GM21737 (cell line): ENCODE results near the gene SYAP1.
"Not testable (repeated sequence)": the region's sequence is repeated elsewhere in the genome, so short reads cannot be mapped to it uniquely, and the experiment has no call there.

ENCODE experiments used
- ATAC-seq: cut with Tn5 transposase; IDR thresholded peaks from one replicate; pipeline ENCODE4 v1.9.1; 2021; ENCODE audit warnings: mild to moderate bottlenecking, moderate library complexity; ENCODE audit not compliant: unreplicated experiment

Gene SYAP1

GRCh38 chrX:16719334-16720084 is at the start of gene SYAP1:
Gene SYAP1, plus strand, starts transcription at chrX:16719612. Its CDS starts 113 bp downstream, at chrX:16719725.
- peak; percentile 97 for ATAC-seq

- ATAC-seq = no peak
These were observed 48.4 kb upstream of the SYAP1 start for GRCh38 chrX:16671005-16671404.

- ATAC-seq = no peak
These were observed 40.7 kb upstream of the SYAP1 start for GRCh38 chrX:16678689-16679088.

DNA sequence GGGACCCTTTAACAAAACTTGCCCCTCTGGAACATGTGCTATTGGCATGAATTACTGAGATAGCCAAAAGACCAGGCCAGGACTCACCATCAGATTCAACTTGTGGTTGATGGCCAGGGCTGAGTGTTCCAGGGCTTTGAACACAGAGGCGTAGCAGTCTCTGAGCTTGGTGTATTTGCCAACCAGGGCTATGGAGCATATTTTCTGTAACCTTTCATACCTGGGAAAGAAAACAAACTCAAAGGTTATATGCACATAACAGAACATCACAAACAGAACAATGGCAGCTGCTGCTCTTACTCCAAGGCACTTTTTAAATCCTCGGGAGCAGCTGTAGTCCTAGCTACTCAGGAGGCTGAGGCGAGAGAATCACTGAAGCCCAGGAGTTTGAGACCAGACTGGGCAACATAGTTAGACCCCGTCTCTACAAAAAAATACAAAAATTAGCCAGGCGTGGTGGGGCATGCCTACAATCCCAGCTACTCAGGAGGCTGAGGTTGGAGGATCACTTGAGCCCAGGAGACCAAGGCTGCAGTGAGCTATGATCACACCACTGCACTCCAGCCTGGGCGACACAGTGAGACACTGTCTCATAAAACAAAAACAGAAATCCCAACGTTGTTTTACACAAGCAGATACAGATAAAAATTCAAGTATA is 36.3 kb upstream of the SYAP1 start:
- ATAC-seq = no peak

- ATAC-seq = no peak
These were observed 31.9 kb upstream of the SYAP1 start for GRCh38 chrX:16687514-16687913.

DNA sequence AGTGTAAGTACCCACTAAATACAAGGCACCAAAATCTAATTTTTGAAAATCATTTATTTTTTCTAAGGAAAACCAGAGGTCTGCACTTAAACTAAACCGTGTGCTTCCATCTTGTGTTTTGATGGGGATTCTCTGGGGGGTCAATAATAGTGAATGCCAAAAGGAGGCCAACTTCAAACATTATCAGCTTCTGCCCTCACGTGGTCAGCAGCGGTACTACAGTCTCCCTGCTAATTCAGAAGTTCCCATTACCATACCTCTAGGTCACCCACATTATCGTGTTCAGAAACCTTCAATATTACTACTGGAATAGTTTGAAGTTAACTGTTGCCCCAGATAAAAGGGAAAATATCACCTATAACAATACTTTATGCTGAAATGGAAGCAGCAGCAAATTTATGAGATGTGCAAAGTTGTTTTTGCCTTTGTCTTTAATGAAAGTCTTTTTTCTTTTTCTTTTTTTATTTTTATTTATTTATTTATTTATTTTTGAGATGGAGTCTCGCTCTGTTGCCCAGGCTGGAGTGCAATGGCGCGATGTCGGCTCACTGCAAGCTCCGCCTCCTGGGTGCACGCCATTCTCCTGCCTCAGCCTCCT is 24.2 kb upstream of the SYAP1 start:
- ATAC-seq = no peak

- ATAC-seq = no peak
These were observed 22.5 kb upstream of the SYAP1 start for GRCh38 chrX:16696956-16697355.

DNA sequence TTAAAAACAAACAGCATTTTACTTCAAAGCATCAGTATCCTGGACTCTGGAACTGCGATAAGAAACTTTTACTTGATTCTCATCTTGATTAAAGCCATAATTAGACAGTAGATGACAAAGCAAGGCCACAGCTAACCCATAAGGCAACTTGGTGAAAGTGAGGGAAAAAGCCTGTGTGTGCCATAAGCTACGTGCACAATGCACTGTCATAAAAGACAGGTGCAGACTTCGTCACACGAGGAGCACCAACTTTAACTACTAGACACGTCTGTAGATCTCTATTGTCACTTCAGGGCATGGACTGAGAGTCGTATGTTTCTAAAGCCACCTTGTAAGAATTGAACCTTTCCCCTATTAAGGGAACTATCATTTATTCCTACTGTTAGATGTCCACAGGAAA is 20.0 kb upstream of the SYAP1 start:
- ATAC-seq = no peak

- ATAC-seq = no peak
These were observed 18.7 kb upstream of the SYAP1 start for GRCh38 chrX:16700734-16701133.

GRCh38 chrX:16702700-16703599 is 16.5 kb upstream of the SYAP1 start:
- ATAC-seq = no peak

GRCh38 chrX:16705370-16705769 is 14.0 kb upstream of the SYAP1 start:
- no peak for ATAC-seq

DNA sequence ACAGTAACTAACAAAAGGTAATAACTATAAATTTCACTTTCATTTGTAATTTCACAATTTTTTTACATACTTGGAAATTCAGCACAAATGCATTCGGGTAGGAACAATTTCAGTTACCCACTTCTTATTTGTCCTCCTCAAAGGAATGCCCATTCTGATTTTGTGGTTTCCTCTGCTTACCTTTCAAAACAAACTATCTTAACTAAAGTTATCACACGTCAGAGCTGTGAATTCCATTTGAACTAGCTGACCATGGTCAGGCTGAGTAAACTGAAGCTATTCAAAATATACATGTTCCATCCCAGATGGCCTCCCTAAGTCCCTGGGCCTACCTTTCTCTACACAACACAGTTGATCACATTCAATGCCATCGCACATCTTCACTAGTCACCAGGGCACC is 11.4 kb upstream of the SYAP1 start:
- ATAC-seq = no peak

GRCh38 chrX:16711219-16711811 is 8.1 kb upstream of the SYAP1 start:
- no peak for ATAC-seq

GRCh38 chrX:16711893-16712547 is 7.4 kb upstream of the SYAP1 start:
- ATAC-seq = peak; percentile 37

- peak; percentile 86 for ATAC-seq
These were observed 6.8 kb upstream of the SYAP1 start, which contains the start of gene CTPS2 for GRCh38 chrX:16712548-16713155. Gene CTPS2, minus strand, starts transcription at chrX:16712669. Its CDS starts 9,767 bp downstream, at chrX:16702902.

GRCh38 chrX:16714504-16714903 is 4.9 kb upstream of the SYAP1 start:
- no peak for ATAC-seq

- not testable (repeated sequence) for ATAC-seq
These were observed 3.8 kb upstream of the SYAP1 start for GRCh38 chrX:16715638-16716037.

DNA sequence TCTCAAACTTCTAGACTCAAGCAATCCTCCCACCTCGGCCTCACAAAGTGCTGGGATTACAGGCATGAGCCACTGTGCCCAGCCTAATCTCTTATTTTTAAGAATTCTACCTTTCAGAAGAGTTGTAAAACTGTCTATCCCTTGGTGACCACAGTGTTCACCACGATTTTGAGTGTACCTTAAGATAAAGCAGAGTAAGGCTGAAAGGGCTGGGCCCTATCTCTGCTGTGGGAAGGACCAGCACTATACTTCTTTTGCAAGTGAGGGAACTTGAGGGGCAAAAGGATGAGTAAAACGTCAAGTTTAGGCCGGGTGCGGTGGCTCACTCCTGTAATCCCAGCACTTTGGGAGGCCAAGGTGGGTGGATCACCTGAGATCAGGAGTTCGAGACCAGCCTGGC is 3.0 kb upstream of the SYAP1 start:
- ATAC-seq = not testable (repeated sequence)

DNA sequence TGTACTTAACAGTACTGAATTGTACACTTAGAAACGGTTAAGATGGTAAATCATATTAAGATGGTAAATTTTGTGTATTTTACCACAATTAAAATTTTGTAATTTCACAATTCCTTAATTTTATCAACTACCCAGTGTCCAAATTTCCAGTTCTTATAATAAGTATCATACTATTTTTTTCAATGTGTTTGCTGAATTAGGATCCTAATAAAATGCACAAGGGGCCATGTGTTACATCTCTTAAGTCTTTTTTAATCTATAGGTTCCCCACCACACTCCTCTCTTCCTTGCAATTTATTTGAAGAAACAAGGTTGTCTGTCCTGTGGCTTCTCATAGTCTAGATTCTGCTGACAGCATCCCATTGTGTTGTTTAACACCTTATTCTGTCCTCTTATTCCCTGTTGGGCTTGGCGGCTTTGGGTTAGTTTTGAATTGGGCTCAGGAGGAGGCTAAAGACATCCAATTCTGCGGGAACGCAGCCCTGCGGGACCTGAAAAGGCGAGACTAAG is 533 bp upstream of the SYAP1 start:
- peak; percentile 35 for ATAC-seq
